Thyroid gland (tissue), 4 donors: Measurements from ENCODE around the gene DR1.

Experiments
- POLR2A ChIP-seq, 2 donors: fragments of 450-650 bp; IDR thresholded peaks; one replicate each; pipeline ENCODE4 v1.6.1; 2017; ENCODE audit warnings: antibody characterized with exemption in 2 of 2, mild to moderate bottlenecking in 2 of 2, moderate library complexity in 1 of 2
- TF ChIP-seq, protein P1 (sequence below), 6 experiments: fragments of 200-600 bp in 3 of 6; fragments of 450-650 bp in 3 of 6; sonication (generic) in 3 of 6; IDR thresholded peaks; one replicate each; pipeline ENCODE4 v1.5.1; 2016 to 2019; ENCODE audit warnings: antibody characterized with exemption in 6 of 6, mild to moderate bottlenecking in 2 of 6, inconsistent platforms in 1 of 6, moderate library complexity in 1 of 6

DNA sequence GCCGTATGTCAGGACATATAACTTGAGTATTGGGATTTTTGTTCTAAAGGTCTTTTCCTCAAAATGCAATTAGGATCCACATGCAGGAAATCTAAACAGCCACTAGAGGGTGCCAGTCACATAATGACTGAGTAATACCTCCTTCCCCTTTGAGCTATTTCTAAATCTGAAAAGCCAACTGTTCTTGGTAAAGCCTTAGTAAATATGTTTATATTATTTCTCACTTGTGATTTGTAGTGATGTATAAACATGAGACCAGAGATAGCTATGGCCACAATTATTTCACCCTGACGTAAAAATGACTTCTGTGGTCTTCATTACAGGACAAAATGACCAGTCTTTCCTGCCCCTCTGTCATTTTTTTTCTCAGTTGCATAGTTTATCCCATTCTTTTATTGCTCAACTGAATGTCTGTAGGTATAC is 41.0 kb upstream of the DR1 start:
- TF ChIP-seq, protein P1, sequence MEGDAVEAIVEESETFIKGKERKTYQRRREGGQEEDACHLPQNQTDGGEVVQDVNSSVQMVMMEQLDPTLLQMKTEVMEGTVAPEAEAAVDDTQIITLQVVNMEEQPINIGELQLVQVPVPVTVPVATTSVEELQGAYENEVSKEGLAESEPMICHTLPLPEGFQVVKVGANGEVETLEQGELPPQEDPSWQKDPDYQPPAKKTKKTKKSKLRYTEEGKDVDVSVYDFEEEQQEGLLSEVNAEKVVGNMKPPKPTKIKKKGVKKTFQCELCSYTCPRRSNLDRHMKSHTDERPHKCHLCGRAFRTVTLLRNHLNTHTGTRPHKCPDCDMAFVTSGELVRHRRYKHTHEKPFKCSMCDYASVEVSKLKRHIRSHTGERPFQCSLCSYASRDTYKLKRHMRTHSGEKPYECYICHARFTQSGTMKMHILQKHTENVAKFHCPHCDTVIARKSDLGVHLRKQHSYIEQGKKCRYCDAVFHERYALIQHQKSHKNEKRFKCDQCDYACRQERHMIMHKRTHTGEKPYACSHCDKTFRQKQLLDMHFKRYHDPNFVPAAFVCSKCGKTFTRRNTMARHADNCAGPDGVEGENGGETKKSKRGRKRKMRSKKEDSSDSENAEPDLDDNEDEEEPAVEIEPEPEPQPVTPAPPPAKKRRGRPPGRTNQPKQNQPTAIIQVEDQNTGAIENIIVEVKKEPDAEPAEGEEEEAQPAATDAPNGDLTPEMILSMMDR (IDR thresholded peaks at IDR 0.05): peak; percentile 66 to 89 (median 83)
- TF ChIP-seq POLR2A (IDR thresholded peaks at IDR 0.05): no peak
